Measurements from ENCODE around the gene ZNF385D.
A peak's percentile ranks its signal among the peaks of the same experiment; 100 is the strongest.

Gene ZNF385D

DNA sequence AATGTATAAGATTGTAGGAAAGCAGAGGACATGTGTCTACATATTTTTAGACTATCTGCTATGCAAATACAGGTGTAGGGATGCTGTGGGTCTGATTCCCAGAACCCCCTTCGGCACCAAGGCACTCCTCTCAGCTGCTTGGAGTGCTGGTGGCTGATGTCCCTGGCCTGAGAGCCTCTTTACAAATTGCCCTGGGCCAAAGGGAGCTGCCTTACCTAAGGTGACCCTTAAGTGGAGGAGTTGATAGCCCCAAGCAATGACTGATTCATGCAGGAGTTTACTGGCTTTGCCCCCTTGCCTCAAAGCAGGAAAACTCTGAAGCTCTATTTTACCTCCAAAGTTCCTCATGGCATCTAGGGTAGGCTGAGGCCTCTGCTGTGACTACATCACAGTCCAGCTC, 83.0 kb downstream of the ZNF385D start:
- DNase-seq = no peak

DNA sequence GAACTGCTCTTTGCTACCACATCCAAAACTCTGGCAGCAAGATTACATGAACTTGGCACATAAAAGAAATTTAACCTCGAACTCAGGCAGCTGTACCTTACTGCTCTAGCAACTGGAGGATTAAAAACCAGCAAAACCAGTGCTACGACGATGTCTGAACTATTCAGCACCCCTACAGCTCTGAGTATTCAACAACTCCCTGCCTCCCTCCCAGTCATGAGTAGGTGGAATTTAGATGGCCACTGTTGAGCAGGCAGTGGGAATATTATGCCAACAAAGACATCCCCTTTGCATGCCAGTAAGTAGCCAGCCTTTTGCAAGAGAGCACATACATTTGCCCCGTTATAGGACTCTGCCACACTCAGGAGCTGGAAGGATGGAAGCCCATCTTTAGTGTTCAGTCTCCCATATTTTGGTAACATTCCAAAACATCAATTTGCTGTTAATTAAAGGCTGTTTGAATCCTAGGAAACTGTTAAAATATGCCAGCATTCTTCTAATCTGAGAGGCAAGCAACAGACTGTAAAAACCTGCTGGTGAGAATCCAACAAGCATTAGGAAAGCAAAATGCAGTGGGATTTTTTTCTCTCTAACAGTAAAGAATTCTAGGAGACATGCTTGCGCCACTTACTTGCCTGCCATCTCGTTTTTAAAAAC, 85.4 kb downstream of the ZNF385D start:
- DNase-seq = no peak

DNA sequence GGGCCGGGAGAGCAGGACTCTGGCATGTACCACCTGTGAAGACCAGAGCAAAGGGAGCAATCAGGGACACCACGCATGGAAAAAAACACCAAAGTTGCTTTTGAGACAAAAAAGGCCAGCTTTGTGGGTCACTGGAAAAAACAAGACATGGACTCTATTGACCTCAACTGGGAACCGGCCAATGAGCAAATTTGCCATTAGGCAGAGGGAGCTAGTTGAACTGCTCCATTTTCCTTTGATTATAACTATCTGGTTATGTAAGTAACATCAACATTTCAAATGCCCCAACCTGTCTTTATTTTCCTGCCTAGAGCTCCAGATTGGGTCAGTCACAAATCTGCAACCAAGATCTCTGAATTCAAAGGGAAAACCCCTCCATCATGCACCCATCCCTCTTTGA, 86.0 kb downstream of the ZNF385D start:
- DNase-seq = no peak

DNA sequence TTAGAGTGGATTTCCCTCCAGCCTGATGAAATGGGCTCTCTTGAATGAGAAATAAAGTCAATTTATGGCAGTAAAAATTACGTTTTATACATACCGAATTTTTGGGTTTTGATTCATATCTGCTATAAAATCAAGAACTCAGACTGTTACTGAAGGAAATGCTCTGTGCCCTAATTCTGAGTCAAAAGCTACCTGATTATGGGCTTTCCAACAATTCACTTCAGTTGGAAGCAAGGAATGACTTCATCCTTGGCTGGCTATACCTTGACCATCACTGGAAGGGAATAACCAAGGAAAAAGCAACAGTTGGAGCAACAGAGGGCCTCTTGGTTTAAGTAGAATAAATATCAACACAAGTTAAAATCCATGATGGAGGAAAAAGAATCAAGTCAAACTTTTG, 88.6 kb downstream of the ZNF385D start:
- no peak for DNase-seq

DNA sequence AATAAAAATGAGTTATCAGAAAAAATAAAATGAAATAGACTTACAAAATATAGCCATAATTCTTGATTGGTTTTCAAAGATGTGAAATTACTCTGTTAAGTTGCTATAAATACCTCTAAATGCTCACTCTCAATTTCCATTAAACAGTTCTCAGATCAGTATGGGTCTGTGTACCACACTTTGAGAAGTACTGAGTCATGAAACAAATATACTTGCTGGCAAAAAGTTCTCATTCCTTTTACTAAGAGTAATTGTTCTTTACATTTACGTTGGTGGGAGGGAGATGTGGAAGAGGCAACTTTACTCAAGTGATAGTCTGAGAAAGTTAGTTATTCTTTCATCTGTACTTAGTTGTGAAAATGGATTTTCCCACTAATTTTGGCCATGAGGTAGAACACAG, 96.3 kb downstream of the ZNF385D start:
- DNase-seq = peak; percentile 78

DNA sequence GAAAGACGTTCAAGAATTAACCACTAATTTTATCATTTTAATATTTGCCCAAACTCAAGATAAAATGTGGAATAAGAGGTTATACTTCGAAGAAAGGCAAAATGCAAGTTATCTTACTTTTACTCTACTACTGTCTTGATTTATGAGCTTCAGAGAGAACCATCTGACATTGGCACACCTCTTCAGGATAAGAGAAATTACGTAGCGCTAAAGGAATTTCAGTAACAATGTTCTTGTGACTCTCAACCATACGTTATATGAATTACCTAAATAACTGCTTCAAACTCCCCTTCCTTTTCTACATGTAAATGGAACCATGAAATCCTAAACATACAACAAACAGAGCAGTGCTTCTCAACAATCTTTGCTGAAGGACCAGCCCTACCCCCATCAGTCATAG, 96.8 kb downstream of the ZNF385D start:
- peak; percentile 91 for DNase-seq

DNA sequence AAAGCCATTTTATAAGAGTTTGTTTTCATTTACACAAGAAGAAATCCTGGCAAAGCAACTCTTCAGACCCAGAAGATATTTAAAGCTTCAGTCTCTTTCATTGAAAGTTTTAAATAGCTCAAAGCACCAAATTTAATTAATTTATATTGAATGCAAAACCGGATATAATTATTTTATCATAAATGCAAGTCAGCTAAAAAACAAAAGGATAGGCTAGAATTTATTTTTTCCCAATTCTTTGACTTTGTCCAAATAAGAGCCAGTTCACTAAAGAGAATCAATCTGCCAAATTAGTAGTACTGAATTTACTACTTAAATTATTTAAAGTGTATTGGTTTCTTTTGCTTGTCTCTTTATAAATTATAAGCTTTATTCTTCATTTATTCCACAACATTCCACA, 101.5 kb downstream of the ZNF385D start:
- DNase-seq = no peak

DNA sequence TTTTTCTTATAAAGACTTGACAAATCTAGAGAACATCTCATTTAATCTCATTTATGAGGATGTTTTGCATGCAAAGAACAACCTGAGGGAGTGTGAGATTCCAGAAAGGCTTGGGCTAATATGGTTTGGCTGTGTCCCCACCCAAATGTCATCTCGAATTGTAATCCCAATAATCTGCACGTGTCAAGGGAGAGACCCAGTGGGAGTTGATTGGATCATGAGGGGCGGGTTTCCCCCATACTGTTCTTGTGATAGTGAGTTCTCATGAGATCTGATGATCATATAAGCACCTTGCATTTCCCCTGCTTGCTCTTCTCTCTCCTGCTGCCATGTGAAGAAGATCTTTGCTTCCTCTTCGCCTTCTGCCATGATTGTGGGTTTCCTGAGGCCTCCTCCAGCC, 103.0 kb downstream of the ZNF385D start:
- no peak for DNase-seq

DNA sequence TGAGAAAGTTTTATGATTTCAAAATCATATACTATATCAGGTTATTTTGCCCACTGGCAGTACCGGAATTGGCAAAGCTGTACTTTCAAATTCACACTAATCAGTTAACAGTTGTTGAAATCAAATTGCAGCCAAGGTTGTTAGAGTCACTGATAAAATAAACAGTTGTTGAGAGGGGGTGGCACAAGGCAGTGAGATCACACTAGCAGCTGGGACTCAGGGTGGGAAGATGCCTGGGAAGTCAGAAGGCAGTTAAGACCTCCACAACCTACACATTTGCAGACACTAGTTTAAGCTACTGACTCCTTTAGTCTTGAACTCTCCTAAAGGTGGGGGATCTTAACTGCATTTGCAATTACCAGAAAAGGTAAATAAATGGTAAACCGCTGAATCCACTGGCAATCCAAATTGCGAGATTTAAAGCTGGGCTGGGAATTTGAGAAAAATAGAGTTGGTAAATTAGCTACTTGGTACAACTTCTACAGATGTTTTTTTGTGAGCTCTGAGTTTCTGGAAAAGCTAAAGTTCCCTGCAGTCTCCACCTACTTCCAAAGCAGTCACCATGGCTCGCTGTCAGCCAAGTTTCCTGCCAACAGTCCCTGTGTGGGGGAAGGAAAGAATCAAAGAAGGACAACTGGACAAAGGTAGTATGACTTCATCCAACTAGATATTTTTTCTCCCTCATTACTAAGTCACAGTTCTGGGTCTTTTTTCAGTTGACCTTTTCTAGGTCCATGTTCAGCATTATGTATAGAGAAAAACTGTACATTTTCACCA, 105.7 kb downstream of the ZNF385D start:
- DNase-seq = no peak

DNA sequence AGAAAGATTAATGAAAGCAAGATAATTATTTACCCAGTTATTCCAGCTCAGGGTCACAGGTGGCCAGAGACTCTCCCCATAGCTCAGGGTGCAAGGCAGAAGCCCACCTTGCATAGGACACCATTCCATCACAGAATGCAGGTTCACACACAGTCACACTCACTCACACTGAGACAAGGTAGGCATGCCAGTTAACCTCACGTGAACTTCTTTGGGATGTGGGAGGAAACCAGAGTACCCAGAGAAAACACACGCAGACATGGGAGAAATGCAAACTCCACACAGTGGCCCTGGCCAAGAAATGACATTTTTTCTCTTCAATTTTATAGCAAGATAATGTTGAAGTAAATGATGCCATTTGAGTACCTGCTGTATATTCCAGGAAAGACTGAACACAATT, 106.7 kb downstream of the ZNF385D start:
- DNase-seq = no peak

DNA sequence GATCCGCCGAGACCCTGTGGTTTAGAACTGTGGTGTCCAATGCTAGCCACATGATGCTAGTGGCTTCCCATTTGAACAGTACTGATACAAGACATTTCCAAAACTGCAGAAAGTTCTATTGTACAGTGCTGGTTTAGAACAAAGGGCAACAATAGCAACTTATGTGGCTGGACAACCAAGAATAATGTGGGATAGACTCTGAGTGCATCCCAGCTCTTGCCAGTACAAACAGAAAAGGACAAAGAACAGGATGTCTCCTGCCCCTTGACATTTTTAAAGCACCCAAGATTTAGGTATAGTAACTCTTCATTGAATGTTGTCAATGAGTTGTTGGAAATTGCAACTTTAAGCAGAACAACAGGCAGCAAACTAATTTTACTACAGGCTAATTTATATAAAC, 107.3 kb downstream of the ZNF385D start:
- no peak for DNase-seq

DNA sequence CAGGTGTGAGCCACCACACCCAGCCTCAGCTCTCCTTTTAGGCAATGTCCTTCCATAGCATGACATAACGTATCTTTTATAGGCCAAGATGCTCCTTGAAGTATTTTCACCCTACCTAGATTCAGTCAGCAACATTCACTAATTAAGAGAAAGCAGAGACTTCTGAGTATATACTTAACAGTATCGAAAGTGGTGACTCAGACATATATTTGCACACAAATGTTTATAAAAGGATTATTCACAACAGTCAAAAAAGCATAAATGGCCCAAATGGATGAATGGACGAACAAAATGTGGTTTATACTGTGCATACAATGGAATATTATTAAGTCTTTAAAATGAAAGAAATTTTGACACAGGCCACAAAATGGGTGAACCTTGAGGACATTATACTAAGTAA, 108.6 kb downstream of the ZNF385D start:
- DNase-seq = no peak

DNA sequence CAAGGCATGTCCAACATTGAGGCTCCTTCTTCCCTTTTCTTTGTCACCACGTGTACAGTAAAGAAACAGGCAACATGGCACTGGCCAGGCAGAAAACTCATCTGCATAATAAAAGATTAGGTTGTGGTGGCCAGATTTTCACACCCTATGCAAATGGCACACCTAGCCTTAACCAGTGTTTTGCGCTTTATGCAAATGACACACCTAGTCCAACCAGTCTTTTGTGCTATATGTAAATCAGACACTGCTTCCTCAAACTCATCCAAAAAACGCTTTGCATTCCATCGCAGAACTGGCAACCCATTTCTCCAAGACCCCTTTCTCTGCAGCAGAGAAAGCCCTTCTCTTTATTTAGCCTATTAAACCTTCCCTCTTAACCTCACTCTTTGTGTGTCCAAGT, 109.1 kb downstream of the ZNF385D start:
- DNase-seq = no peak

DNA sequence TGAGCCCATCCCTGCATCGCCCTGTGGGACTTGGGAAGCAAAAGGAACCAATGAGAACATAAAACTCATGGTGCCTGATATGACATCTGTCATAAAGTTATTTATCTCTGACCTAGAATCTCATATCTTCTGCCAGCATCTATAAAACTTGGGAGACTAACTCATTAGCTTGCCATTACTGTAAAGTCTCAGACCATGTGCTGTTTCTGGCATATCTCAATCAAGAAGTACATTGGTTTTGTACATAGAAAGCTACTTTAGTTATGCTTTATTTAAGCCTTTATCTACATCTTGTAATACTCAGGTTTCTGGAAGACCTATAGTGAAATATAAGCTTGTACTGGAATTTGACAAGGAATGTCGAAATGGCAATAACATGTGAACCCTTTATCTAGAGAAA, 112.5 kb downstream of the ZNF385D start:
- DNase-seq = peak; percentile 31

DNA sequence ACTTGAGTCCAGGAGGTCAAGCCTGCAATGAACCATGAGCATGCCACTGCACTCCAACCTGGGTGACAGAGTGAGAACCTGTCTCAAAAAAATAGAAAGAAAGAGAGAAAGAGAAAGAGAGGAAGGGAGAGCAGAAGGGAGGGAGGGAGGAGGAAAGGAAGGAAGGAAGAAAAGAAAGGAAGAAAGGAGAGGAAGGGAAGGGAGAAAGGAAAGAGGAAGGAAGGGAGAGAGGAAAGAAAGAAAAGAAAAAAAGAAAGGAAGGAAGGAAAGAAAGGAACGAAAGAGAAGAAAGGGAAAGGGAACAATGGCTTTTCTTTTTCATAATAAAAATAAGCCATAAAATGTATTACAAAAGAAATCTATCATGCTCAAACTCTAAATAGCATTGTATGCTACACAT, 116.9 kb downstream of the ZNF385D start:
- DNase-seq = no peak

DNA sequence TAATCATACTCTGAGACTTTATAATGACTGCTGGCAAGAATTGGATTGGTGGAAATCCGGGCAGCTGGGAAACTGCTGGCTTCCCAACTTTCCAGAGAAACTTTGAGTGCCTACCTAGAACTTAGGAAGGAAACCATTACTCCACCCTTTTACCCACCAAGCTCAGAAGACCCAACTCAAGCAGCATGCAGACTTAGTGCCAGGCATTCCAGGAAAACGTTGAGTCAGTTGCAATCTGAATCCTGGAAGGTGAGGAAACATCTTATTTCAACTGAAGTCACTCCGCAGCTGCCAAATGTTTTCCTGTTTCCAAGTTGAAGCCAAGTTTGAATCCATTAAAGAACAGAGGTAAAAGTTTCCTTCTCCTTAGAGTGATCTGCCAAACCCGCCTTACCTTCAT, 126.5 kb downstream of the ZNF385D start:
- DNase-seq = no peak

DNA sequence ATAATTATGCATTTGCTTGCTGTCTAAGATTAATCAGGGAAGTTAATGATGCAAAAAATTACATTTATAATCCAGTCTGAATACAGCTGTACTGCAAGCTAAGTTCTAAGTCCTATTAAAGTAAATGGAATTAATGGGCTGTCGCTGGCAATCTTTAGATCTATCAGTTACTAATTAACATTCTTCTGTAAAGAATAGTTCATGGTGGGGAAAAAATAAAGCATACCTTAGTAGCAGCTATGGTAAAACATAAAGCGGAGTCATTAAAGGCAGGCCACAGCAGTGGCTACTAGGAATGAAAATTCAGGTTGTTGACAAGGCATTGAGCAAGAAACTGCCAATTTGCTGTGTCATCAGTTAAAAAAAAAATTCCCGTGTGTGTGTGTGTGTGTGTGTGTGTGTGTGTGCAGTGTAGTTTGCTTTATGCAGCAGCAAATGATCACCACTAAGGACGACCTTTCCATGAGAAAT, 129.8 kb downstream of the ZNF385D start:
- peak; percentile 11 for DNase-seq

DNA sequence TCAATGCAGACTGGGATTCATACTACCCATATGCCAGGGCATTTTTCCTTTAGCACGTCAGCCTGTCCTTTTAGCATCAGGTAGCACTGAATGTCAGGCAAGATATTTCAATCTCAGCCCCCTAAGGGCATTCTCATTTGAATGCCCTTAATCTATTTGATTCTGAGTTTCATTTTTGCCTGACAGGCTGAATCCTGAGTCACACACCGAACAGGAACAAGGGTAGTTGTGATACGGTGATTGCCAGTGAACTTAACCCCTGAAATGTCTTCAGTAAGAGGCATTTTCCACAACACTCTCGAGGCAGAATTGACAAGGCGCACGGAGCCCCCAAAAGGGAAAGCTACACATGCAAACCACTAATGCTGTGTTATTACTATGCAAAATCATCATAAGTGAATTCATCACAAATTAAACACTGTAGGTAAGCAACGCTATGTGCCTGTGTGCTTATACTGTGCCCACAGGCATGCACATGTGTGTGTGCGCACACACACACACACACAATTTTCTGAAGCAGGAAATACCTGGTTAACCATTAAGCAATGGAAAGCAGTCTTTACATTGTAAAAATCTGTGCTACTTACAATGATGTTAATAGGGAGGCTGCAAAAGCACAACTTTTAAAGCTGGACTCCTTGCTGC, 130.4 kb downstream of the ZNF385D start:
- DNase-seq = peak; percentile 45

DNA sequence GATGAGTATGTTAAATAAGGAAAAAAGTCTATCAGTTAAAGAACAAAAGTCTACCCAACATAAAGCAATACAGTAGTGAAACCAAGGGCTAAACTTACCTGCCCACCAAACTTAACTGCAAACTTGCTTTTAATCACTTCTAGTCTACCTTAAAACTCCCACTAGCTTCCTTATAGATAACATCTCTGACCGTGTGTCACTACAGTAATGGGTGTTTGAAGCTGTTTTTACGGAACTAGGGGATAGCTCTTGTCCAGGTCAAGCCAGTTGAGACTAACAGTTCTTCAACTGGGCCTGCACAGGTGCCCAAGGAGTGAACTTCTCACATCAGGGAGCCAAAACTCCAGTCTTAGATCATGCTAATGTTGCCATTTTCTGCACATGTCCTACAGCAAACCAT, 132.3 kb downstream of the ZNF385D start:
- DNase-seq = no peak

DNA sequence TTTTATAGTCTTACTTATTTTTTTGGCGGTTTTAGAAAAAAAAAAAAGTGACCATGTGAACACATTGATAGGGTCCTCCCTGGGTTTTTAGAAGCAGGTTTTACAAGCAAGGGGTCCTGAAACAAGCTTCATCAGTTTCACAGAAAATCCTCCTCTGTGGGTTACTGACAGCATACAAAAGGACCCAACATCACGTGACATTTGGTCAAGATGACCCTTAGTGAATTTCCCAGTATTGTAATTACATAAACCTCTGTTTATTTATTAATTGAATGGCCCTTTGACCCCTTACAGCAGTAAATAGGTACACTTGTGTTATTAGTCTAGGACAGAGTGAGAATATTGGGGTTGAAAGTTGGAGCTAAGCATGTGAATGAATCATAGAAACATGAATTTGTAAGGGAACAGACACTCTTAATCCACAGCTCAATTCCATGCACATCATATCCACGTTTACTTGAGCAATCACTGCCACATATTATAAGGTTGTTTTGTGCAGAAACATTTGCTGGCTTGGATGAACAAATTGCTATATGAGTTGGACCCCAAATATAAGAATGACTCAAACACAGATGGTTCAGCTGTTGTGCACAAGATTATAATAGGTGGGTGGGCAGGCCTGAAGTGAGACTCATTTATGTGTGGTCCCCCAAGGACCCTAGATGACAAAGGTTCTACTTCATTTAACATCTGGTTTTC, 137.5 kb downstream of the ZNF385D start:
- DNase-seq = no peak

DNA sequence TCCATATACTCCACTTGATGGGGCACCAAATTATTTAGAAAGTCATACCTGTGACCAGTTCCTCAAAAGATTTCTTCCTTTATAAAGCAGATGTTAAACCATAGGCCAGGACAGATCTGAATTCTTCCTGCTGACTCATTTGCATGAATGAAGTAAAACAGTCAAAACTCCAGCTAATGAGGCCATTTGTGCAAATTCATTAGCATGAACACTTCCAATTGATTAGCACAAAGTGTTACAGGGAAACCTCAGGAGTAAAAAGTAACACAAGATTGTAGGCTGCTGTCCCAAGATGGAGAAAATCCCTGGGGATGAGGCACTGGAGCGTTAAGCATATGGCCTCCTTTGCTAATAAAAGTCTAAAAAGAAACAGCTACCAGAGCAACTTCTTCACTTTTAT, 149.8 kb downstream of the ZNF385D start:
- no peak for DNase-seq

DNA sequence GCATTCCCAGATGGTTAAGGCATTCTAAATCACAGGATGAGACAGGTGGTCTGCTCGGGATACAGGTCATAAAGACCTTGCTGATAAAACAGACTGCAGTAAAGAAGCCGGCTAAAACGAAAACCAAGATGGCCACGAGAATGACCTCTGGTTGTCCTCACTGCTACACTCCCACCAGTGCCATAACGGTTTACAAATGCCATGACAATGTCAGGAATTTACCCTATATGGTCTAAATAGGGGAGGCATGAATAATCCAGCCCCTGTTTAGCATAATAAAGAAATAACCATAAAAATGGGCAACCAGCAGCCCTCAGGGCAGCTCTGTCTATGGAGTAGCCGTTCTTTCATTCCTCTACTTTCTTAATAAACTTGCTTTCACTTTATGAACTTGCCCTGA, 151.1 kb downstream of the ZNF385D start:
- no peak for DNase-seq

DNA sequence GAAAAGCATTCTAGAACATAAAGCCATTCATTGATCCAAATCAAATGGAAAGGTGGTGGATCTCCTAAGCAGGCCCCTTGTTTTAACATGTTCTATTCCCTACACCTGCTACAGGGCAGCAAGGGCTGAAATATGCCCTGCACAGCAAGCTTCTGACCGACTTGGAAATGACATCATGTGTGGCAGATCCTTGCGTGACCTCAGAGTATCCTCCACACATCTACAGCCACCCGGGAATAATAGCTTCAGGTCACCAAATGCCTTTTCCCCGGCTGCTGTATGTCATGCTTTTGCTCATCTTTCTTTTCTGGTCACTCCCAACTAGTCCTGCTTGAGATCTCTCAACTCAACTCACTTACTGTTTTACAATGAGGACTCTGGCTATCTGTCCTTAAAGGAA, 158.2 kb downstream of the ZNF385D start:
- DNase-seq = no peak

DNA sequence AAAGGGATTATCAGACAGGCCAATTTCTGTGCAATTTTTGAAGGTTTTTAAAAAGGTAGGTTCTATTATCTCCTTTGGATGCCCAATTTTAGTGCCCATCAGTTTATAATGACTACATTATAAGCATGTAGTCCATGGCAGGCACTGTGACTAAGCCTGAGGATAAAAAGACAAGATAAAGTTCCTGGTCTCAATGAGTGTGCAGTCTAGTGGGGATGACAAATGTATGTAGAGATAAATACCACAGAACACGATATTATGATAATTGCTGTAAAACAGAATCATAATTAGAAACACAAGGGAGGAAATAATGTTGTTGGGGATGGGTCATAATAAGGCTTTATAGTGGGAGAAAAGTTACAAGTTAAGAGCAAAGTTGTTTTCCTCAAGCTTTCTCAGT, 163.1 kb downstream of the ZNF385D start:
- DNase-seq = no peak
